ENCODE measurements around the gene C16orf95.
"Not testable (repeated sequence)": the region's sequence is repeated elsewhere in the genome, so short reads cannot be mapped to it uniquely, and the experiment has no call there.

Gene C16orf95, protein sequence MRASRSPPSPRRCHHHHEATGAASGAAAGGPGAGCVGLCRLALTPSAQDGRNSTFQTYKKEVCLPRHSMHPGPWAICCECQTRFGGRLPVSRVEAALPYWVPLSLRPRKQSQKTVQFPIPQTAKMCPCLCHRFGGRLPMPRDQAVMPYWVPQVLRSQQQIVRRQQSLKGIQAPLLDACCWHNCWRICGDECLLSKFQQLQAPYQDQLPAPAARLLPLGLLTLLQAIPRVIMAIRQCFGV

DNA sequence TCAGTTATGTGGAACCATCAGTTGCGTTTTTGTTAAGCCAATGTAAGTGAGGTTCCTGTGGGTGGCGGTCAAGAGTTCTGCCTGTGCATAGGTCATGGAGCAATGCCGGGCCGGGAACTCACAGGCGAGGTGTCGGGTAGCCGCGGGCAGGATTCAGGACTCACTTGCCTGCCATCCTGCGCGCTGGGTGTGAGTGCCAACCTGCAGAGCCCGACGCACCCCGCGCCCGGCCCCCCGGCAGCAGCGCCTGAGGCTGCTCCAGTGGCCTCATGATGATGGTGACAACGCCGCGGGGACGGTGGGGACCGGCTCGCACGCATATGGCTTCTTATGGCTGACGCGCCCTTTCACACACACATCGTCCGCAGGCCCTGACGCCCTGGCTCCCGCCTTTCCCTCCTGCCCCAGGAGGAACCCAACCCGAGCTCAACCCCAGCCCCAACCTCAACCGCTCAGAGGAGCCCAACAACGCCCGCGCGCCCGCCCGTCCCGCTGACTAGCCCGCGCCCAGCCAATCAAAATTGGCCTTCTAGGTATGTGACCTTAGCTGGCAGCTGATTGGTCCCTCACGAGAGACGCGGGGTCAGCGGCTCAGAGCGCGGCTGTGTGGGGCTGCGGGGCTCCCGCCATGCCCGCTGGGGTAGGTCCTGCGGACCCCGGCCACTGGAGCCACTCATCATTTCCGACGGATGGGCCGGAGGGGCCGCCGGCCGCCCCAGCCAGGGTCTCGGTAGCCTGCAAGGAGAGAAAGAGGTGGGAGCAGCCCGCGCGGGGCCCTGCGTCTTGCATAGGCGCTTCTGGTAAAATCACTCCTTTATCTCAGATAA lies at the start of gene C16orf95:
C16orf95 (minus strand) TSS at position 470 of the 827 bp plus-strand sequence; CDS start at position 320, 150 bp downstream.
- Histone ChIP-seq H3K4me3 (ENCODE audit: low read length) (peak within 1 kb of the TSS; percentile 82), H3K27me3 (ENCODE audit: control insufficient read depth, insufficient read depth, low read length) (no peaks in the 10 kb centered on the region), H3K36me3 (ENCODE audit: control insufficient read depth, insufficient read depth, low read length) (no peaks in the 10 kb centered on the region), H3K4me1 (ENCODE audit: control insufficient read depth, insufficient read depth, low read length) (no peaks in the 10 kb centered on the region), H3K9me3 (ENCODE audit: control insufficient read depth, insufficient read depth, low read length) (no peaks in the 10 kb centered on the region), H3K27ac (ENCODE audit: low read length) (no peak within 1 kb of the TSS)
- peak; percentile 87 for DNase-seq (ENCODE audit: low read depth, low spot score)
- WGBS (ENCODE audit: insufficient coverage, insufficient read length): no CpG with 5 or more reads among the region's 64 CpGs

DNA sequence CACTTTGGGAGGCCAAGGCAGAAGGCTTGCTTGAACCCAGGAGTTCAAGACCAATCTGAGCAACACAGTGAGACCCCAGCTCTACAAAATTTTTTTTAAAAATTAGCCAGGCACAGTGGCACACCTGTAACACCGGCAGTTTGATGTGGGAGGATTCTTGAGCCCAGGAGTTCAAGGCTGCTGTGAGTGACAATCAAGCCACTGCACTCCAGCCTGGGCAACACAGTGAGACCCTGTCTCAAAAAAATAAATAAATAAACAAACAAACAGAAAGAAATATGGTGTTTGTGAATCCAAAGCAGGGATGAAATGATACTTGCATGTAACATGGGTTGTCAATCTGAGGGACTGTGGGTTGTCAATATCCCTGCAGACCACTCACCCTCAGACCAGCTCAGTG lies 49.7 kb upstream of the C16orf95 start:
- Histone ChIP-seq H3K27ac (ENCODE audit: low read length) (no peak overlapping the region), H3K4me3 (ENCODE audit: low read length) (no peak overlapping the region), H3K27me3 (ENCODE audit: control insufficient read depth, insufficient read depth, low read length) (no peaks in the 10 kb centered on the region), H3K4me1 (ENCODE audit: control insufficient read depth, insufficient read depth, low read length) (no peaks in the 10 kb centered on the region; the same call in 1 of the 2 replicates), H3K9me3 (ENCODE audit: control insufficient read depth, insufficient read depth, low read length) (no peaks in the 10 kb centered on the region), H3K36me3 (ENCODE audit: control insufficient read depth, insufficient read depth, low read length) (no peaks in the 10 kb centered on the region)
- no CpG with 5 or more reads among the region's 1 CpG for WGBS (ENCODE audit: insufficient coverage, insufficient read length)
- no peak for DNase-seq (ENCODE audit: low read depth, low spot score)

DNA sequence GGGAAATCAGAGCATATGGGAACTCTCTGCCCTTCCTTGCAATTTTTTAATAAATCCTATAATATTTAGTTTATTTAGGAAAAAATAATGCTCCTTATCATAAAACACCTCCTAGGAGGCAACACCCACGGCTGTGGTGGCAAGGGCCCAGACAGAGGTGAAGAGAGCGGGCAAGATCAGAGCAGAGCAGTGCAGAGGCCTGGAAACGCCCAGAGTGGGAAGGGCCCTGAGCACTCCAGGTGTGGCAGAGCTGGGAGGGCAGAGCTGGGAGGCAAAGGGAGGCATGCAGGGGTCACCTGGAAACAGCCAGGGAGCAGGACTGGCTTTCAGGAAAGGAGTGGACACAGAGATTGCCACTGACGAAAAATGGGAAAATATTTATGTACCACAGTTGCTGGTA lies 49.1 kb upstream of the C16orf95 start:
- WGBS (ENCODE audit: insufficient coverage, insufficient read length): no CpG with 5 or more reads among the region's 4 CpGs
- Histone ChIP-seq H3K4me3 (ENCODE audit: low read length) (no peak overlapping the region), H3K27me3 (ENCODE audit: control insufficient read depth, insufficient read depth, low read length) (no peaks in the 10 kb centered on the region), H3K9me3 (ENCODE audit: control insufficient read depth, insufficient read depth, low read length) (no peaks in the 10 kb centered on the region), H3K36me3 (ENCODE audit: control insufficient read depth, insufficient read depth, low read length) (no peaks in the 10 kb centered on the region), H3K4me1 (ENCODE audit: control insufficient read depth, insufficient read depth, low read length) (no peaks in the 10 kb centered on the region; the same call in 1 of the 2 replicates), H3K27ac (ENCODE audit: low read length) (no peak overlapping the region)
- no peak for DNase-seq (ENCODE audit: low read depth, low spot score)

DNA sequence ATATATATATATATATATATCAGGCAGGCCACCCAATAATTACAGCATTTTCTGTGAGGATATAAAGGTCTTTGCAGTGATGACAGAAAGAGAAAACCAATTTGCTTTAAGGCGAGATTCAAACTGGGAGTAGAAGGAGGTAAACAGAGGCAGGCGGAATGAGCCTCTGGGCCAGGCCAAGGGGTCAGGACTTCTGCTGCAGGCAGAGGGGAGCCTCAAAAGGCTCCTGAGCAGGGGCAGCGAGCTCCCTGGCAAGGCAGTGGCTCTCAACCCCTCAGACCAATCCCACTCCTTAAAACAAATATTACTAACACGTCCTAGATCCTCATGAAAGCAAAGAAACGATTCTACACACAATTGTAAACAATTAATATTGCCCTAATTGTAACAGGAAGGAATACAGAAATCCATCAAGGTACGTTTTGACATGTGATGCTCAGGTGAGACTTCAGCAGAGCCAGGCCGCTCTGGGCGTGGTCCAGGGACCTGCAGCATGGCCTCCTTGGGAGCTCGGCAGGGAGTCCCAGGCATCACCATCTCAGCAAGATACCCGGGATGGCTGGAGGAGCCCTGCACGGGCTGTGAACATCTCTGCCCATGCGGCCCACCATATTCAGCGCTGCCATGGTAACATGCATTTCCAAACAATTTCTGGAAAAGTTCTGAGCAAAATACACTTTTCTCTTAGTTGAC lies 48.0 kb upstream of the C16orf95 start:
- DNase-seq (ENCODE audit: low read depth, low spot score): no peak
- Histone ChIP-seq H3K27me3 (ENCODE audit: control insufficient read depth, insufficient read depth, low read length) (no peaks in the 10 kb centered on the region), H3K4me1 (ENCODE audit: control insufficient read depth, insufficient read depth, low read length) (no peaks in the 10 kb centered on the region; the same call in 1 of the 2 replicates), H3K27ac (ENCODE audit: low read length) (no peak overlapping the region), H3K9me3 (ENCODE audit: control insufficient read depth, insufficient read depth, low read length) (no peaks in the 10 kb centered on the region), H3K4me3 (ENCODE audit: low read length) (no peak overlapping the region), H3K36me3 (ENCODE audit: control insufficient read depth, insufficient read depth, low read length) (no peaks in the 10 kb centered on the region)
- 100% methylated on average over 2 of the region's 13 CpGs for WGBS (ENCODE audit: insufficient coverage, insufficient read length)

DNA sequence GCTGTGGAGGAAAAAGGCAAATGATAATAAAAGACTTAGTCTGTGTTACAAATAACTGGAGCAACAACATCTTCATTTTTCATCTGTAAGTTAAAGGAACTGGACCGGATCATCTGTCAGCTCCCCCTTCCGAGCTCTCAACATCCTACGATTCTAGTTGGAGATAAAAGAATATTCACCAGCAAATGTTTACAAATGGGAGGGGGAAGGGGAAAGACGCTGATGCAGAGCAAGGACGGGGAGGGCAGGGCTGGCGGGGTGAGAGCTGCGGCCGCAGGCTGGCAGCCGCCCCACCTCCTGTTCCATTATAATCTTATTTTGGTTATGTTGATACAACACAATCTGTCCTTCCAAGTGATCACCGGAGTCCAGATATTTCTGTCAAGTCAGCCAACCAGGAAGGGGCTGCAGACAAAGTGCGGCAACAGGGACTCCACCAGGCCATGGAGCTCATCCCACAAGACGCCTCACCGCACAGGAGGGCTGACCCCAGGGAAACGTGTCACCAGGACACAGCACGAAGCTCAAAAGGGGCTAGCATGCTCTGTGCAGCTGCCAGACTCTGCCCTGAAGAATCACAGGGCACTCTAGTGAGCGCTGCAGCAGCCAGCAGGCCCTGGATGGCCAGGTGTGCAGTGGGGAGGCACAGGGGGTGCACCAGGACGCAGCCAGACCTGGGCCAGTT lies 46.7 kb upstream of the C16orf95 start:
- Histone ChIP-seq H3K27ac (ENCODE audit: low read length) (no peak overlapping the region), H3K36me3 (ENCODE audit: control insufficient read depth, insufficient read depth, low read length) (0 out of 2 replicates have a peak, but pooled peaks cover under 1% of the 10 kb centered on the region), H3K27me3 (ENCODE audit: control insufficient read depth, insufficient read depth, low read length) (no peaks in the 10 kb centered on the region), H3K4me3 (ENCODE audit: low read length) (no peak overlapping the region), H3K9me3 (ENCODE audit: control insufficient read depth, insufficient read depth, low read length) (no peaks in the 10 kb centered on the region), H3K4me1 (ENCODE audit: control insufficient read depth, insufficient read depth, low read length) (no peaks in the 10 kb centered on the region; the same call in 1 of the 2 replicates)
- no CpG with 5 or more reads among the region's 17 CpGs for WGBS (ENCODE audit: insufficient coverage, insufficient read length)
- no peak for DNase-seq (ENCODE audit: low read depth, low spot score)

DNA sequence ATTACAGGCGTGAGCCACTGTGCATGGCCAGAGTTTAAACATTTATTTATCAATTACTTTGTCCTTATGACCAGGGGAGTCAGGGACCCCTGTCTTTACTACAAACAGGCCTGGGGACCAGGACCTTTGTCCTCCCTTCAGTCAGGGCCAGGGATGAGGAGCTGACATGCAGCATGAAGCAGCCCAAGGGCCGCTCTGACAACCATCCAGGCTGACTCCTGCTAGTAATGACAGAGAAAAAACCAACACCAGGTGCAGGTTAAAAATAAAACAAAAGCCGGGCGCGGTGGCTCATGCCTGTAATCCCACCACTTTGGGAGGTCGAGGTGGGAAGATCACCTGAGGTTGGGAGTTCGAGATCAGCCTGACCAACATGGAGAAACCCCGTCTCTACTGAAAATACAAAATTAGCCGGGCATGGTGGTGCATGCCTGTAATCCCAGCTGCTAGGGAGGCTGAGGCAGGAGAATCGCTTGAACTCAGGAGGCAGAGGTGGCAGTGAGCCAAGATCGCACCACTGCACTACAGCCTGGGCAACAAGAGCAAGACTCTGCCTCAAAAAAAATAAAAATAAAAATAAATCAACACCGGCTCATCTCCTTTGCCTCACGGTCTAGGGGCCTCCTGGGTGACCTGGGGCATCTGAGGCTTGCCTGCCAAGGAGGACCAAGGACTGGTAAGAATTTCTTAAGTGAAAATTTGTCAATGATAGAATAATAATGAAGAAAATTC lies 45.8 kb upstream of the C16orf95 start:
- not testable (repeated sequence) for H3K27me3 ChIP-seq (ENCODE audit: control insufficient read depth, insufficient read depth, low read length); H3K36me3 ChIP-seq (ENCODE audit: control insufficient read depth, insufficient read depth, low read length); H3K9me3 ChIP-seq (ENCODE audit: control insufficient read depth, insufficient read depth, low read length); H3K27ac ChIP-seq (ENCODE audit: low read length); DNase-seq (ENCODE audit: low read depth, low spot score); H3K4me3 ChIP-seq (ENCODE audit: low read length); H3K4me1 ChIP-seq (ENCODE audit: control insufficient read depth, insufficient read depth, low read length)
- no CpG with 5 or more reads among the region's 13 CpGs for WGBS (ENCODE audit: insufficient coverage, insufficient read length)

DNA sequence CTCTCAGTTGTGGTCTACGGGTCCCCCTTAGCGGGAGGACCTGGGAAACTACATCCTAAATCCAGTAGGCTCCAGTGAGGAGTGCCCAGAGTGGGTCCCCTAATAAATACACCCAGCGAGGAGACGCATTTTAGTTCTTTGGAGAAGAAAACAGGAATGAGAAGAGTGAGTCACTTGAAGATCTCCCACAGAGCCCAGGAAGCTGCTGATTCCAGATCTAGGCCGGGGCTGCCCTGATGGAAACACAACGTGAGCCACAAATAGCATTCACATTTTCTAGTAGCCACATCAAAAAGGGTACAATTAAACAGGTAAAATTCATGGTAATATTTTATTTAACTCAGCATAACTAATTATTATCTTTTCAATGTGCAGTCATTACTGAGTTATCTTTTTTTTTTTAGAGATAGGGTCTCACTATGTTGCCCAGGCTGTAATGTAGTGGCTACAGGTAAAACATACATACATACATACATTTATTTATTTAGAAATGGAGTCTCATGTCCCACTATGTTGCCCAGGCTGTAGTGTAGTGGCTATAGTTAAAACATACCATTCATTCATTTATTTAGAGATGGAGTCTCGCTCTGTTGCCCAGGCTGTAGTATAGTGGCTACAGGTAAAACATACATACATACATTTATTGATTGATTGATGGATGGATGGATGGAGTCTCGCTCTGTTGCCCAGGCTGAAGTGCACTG lies 44.9 kb upstream of the C16orf95 start:
- peaks cover 7% of the 10 kb centered on the region; the same call in 1 of the 2 replicates for H3K36me3 ChIP-seq (ENCODE audit: control insufficient read depth, insufficient read depth, low read length)
- no peak overlapping the region for H3K4me3 ChIP-seq (ENCODE audit: low read length)
- no peaks in the 10 kb centered on the region for H3K9me3 ChIP-seq (ENCODE audit: control insufficient read depth, insufficient read depth, low read length)
- no peaks in the 10 kb centered on the region for H3K27me3 ChIP-seq (ENCODE audit: control insufficient read depth, insufficient read depth, low read length)
- no peak for DNase-seq (ENCODE audit: low read depth, low spot score)
- no peak overlapping the region for H3K27ac ChIP-seq (ENCODE audit: low read length)
- WGBS (ENCODE audit: insufficient coverage, insufficient read length): no CpG with 5 or more reads among the region's 8 CpGs
- no peaks in the 10 kb centered on the region; the same call in 1 of the 2 replicates for H3K4me1 ChIP-seq (ENCODE audit: control insufficient read depth, insufficient read depth, low read length)

DNA sequence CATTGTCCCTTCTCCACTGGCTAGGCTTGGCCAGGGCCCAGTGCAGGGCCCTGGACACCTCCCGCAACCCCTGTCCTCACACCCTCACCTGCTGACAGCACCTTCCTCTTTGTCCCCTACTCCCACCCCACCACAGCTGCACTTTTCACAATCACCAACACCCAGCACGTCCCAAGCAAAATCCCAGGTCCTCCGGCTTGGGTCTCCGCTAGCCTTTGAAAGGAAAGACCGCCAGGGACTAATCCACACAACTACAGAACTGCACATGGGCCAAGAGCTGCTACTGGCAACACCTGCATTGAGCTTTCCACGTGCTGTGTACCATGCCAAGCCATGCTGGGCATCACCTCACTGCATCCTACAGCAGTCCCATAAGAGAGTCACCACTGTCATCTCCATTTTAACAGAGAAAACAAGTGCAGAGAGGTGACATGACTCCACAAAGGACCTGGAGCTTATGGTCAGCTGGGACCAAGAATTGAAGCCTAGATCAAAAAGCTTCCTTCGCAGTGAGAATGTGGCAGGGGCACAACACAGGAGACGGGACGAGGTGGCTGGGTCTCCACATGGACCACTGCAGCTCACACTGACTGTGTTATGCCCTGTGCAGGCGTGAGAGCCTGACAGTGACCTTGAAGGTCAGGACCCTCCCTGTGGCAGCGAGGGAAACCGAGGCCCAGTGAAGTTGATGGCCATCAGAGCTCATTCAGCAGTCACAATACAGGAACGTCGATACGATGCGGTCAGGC lies 43.8 kb upstream of the C16orf95 start:
- no peak overlapping the region for H3K4me3 ChIP-seq (ENCODE audit: low read length)
- H3K36me3 ChIP-seq (ENCODE audit: control insufficient read depth, insufficient read depth, low read length): peaks cover 7% of the 10 kb centered on the region; the same call in 1 of the 2 replicates
- no CpG with 5 or more reads among the region's 16 CpGs for WGBS (ENCODE audit: insufficient coverage, insufficient read length)
- H3K27ac ChIP-seq (ENCODE audit: low read length): no peak overlapping the region
- H3K4me1 ChIP-seq (ENCODE audit: control insufficient read depth, insufficient read depth, low read length): no peaks in the 10 kb centered on the region; the same call in 1 of the 2 replicates
- no peaks in the 10 kb centered on the region for H3K9me3 ChIP-seq (ENCODE audit: control insufficient read depth, insufficient read depth, low read length)
- no peak for DNase-seq (ENCODE audit: low read depth, low spot score)
- H3K27me3 ChIP-seq (ENCODE audit: control insufficient read depth, insufficient read depth, low read length): no peaks in the 10 kb centered on the region

DNA sequence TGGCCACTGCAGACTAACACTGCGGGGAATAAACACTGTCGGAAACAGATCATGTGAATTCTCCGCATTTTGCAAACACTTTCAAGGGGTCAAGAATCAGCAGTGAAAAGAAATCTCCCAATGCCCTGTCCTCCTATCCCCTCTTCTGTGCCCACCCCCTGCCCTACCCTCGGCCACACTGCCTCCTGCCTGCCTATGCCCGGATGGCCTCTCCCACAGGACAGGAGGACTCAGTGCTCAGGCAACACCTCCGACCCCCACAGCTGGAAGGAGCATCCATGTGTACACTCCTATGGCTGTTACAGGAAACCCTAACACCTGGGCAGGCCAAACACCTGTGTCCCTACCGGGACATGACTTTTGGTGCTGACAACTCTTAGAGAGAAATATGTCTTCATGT lies 41.9 kb upstream of the C16orf95 start:
- Histone ChIP-seq H3K4me1 (ENCODE audit: control insufficient read depth, insufficient read depth, low read length) (no peaks in the 10 kb centered on the region; the same call in 1 of the 2 replicates), H3K4me3 (ENCODE audit: low read length) (no peak overlapping the region), H3K36me3 (ENCODE audit: control insufficient read depth, insufficient read depth, low read length) (peaks cover 7% of the 10 kb centered on the region; the same call in 1 of the 2 replicates), H3K27me3 (ENCODE audit: control insufficient read depth, insufficient read depth, low read length) (no peaks in the 10 kb centered on the region), H3K9me3 (ENCODE audit: control insufficient read depth, insufficient read depth, low read length) (no peaks in the 10 kb centered on the region), H3K27ac (ENCODE audit: low read length) (no peak overlapping the region)
- DNase-seq (ENCODE audit: low read depth, low spot score): no peak
- no CpG with 5 or more reads among the region's 7 CpGs for WGBS (ENCODE audit: insufficient coverage, insufficient read length)
